ENCODE results near the gene DCC.

Gene DCC

DNA sequence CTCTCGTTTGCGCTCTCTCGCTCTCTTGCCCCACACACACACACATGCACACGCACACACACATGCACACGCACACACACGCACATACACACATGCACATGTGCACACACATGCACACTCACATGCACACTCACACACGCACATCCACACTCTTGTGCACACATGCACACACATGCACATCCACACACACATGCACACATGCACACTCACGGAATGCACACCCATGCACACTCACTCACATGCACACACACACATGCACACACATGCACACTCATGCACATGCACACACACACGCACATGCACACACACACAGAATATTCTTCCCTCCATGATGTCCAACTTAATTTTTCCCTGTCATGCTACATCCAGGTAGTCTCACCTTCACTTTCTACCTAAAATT, 360.1 kb downstream of the DCC start:
- no peak for DNase-seq (ENCODE audit: low read depth in 2 of 2)

DNA sequence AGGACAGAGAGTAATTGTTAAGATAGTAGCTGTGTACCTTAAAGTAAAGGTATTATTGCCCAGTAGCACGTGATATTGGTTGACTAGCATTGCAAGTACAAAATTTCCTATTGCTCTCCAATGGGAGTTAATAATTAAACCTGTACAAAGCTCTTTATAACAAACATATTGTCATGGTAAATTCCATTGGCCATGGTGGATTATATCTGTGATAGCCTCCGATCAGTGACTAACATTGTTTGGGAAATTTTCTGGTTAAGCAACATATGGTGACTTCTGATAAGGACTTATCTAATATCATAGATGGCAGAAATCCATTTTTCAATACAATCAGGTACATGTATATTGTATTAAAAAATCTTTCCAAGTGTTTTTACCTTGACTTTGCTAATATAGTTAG, 360.8 kb downstream of the DCC start:
- no peak for DNase-seq (ENCODE audit: low read depth in 2 of 2)

DNA sequence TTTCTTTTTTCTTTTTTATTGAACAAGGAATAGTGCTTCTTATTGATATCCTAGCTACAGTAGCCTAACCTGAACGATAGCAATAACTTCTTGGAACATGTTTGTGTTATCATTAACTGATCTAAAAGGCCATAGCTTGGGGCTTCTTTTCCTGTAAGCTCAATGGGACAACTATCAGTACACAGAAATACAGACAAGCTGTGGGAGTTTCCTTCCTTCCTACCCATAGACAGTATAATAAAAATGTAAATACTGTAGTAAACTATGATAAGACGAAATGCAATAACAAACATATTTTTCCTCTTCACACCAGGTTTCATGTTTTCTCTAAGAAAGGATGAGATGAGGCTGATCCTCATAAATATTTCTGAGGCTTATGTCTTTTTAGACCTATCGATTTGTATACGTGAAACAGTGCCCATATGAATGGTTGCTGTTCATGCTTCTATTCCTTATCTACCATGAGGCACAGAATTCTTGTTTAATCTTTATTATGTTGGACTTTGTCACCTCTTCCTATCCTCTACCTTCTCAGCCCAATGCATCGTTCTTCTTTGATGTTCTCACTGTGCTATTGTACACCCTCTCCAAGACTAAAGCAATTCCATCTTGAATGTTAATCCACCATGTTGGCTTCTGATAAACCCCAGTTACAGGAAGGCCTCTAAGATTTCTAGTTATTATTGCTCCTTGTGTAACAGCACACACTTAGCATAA, 361.4 kb downstream of the DCC start:
- DNase-seq (ENCODE audit: low read depth in 2 of 2) = no peak

DNA sequence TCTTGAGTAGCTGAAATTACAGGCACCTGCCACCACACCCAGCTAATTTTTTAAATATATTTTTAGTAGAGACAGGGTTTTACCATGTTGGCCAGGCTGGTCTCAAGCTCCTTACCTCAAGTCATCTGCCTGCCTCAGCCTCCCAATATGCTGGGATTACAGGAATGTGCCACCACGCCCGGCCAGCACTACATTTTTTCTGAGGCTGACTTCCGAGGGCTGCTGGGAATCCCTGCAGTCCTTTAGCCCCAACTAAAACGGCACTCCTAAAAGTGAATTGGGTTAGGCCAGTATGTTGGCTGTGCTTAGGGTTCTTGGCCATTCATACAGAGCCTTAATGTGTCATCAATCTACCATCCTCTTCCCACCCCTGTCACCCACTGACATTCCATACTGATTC, 375.4 kb downstream of the DCC start:
- no peak for DNase-seq (ENCODE audit: low read depth in 2 of 2)

DNA sequence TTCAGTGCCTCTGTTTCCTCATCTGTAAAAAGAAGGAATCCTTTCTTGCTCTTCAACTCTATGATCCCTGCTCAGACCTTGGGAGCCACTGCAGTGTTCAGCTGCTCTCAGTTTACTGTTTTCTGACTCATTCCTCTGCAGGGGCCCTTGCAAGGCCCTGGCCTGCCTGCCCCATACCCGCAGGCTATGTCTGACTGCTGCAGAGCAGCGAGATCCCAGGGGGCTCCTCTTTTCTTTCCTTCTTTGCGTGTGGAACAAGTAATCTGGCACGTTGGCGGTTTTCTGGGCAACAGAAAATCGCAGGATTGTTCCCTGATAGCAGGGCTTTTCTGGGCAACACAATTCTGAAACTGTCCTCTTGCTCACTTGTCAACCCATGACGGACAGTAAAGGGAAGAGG, 376.0 kb downstream of the DCC start:
- no peak for DNase-seq (ENCODE audit: low read depth in 2 of 2)

DNA sequence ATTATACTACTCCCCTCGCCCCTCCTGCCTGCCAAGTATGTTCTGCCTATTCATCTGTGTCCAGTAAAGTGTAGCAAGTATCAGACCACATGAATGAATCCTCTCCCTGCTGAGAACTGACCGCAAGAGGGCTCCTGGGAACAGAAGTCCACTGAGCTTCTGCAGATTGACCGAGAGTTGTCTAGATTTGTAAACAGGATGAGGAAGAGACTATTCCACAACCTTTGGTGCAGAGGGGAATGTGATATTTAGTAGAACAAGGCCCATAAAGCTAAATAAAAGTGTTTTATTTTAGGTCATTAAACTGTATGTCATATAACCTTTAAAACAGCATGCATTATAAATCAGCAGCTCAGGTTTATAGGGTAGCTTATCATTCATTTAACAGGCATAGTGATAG, 377.0 kb downstream of the DCC start:
- DNase-seq (ENCODE audit: low read depth in 2 of 2) = no peak

DNA sequence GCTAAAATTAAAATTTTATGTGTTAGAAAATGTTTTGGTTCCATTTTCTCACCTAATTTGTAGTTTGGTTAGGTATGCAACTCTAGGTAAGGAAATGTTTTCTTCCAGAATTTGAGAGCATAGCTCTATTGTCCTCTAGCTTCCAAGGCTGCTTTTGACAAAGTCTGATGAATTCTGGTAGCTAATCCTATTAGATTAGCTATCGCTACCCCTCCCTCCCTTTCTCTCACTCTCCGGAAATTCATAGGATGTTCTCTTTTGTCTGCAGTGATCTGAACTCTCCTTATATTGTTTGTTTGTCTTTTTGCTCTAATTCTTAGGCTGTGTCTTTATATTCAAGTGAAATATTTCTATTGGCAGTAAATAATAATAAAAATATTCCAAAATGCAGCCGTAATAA, 382.9 kb downstream of the DCC start:
- no peak for DNase-seq (ENCODE audit: low read depth in 2 of 2)

DNA sequence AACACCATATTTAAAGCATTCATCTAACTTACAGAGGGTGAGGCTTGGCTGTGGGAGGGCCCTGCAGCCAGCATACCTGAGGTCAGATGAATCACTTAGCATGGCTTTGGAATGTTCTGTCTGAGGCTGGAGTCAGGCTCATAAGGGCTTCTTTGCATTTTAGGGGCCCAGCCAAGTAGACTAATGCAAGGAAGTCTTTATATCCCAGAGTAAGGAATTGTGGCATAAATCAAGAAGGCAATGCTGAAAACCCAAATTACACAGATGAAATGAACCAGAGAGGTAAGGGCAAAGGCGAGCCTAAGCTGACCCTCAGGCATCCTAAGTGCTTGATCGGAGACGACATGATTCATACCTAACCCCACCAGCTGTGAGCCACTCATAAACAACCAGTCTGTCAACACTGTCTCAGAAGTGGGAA, 383.6 kb downstream of the DCC start:
- no peak for DNase-seq (ENCODE audit: low read depth in 2 of 2)

DNA sequence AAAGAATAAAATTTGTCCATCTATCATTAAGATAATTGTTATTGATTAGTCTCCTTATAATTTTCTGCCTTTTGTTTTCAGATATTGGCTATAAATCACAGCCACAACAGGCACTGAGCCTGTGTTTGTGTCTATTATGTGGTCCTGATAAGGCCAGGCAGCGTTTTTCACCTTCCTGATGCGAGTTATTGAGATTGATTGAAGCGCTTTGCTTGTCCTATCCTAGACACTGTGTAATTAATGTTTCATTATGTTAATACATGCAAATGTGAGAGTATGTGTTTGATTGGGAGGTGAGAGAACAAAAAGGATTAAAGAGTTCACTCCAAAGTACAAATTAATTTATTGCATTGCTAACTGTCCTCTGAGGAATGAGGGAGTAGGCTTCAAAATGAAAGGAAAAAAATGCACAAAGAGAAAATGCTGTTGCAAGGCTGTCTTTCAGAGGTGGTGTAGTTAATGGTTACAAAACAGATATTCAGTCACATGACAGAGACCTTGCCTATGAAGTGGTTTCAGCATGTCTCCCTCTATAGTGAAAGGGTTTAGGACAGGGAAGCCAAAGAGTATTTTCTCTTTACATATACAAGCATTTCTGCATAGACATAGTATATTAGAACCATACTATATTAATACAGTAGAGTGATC, 391.1 kb downstream of the DCC start:
- DNase-seq (ENCODE audit: low read depth in 2 of 2) = no peak

DNA sequence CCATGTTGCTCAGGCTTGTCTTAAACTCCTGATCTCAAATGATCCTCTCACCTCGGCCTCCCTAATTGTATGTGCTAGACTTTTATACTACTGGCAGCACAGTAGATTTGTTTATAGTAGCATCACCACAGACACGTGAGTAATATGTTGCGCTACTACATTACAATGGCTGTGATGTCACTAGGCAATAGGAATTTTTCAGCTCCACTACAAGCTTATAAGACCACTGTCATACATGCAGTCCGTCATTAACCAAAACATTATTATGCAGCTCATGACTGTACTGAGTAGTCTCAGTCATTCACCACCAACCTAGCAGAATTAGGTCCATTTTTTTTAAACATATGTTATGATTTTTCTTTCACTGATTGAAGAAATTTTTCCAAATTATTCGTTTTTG, 398.9 kb downstream of the DCC start:
- no peak for DNase-seq (ENCODE audit: low read depth in 2 of 2)

DNA sequence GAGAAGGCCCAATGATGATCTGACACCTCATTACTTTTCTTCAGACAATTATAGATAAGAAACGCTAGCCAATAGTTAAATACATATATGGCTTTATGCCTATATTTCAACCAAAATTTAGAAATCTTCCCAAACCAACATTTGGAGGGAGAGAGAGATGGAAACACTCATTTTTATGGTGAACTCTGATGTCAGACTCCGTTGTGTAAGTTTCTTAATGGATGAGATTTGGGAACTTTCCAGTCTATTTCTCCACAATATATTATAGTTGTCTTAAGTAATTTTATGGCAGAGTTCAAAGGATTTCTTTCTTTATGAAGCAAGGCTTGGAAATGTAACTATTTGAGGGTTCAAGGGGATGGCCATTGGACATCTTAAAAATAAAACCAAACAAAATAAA, 407.0 kb downstream of the DCC start:
- no peak for DNase-seq (ENCODE audit: low read depth in 2 of 2)

DNA sequence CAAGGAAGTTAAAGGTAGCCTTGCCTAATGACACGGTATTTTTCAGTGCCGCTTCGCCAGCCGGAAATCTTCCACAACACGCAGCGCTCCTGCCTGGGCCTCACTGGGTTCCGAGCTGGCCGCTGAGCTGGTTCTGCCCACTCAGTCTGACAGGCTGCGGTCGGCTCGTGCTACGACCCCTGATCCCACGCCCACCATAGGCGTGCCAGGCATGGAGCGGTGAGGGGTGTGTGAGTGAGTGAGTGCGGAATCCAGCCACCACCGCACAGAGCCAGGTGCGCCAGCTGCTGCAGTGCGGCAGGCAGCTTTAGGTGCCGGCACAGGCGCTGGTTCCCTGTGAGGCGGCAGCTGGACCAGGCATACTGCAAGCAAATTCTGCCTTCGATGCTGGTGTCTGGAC, 407.9 kb downstream of the DCC start:
- no peak for DNase-seq (ENCODE audit: low read depth in 2 of 2)

DNA sequence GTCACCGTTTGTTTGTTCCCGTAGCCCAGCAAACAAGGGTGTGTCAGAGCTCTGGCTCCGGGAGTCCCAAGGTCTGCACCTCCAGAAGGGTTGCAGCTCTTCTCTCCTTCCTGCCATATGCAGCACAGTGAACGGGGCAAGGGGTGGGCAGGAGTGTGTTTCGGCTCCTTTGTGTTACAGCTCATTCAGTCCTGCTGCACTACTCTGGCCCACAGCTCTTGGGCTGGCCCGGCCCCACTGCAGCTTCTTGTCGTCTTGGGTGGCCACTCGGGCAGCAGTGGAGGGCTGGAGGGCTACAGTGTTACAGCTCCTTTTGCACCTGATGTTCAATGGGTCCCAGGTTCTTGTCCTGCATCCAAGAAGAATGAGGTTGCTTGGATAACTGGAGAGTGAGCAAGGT, 408.3 kb downstream of the DCC start:
- DNase-seq (ENCODE audit: low read depth in 2 of 2) = no peak

DNA sequence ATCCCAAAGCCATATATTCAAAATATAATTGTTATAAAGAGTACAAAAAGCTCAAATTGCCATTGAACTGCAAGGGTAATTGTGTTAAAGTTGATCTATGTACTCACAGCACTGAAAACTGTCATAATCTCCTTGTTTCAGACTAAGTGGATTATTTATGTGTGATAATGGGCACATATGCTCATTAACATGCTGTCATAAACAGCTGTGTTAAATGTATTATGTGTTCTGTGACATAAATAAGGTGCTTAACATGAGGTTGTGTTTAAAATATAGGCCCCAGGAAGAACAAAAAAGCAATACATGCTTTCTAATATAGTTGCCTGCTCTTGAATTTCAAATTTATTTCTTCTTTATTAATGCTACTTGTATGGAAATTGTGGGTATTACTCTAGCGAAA, 409.5 kb downstream of the DCC start:
- DNase-seq (ENCODE audit: low read depth in 2 of 2) = no peak

DNA sequence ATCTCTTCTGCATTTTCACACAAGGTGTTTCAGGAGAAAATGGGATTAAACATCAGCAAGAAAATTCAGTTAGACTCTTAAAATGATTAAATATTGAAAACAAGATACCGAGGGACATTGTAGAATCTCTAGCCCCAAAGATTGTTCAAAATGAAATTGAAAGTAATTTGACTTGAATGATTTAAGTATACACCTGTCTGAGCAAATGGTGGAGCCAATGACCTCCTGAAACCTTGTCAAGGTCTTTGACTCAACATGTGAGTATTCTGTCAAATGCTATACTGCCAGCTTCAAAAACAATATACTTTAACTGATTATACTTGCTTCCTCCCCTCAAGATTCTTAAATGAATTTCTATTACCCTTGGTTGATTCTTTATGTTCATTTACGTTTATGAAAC, 411.0 kb downstream of the DCC start:
- DNase-seq (ENCODE audit: low read depth in 2 of 2) = no peak

DNA sequence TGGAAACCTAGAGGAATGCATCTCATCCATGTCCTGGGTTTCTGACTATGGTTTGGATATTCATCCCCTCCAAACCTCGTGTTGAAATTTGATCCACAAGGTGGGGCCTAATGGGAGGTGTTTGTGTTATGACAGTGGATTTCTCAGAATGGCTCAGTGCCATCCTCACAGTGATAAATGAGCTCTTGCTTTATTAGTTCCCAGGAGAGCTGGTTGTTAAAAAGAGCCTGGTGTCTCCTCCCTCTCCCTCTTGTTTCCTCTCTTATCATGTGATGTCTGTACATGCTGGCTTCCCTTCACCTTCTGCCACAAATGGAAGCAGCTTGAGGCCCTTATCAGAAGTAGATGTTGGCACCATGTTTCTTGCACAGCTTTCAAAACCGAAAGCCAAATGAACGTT, 424.3 kb downstream of the DCC start:
- no peak for DNase-seq (ENCODE audit: low read depth in 2 of 2)

DNA sequence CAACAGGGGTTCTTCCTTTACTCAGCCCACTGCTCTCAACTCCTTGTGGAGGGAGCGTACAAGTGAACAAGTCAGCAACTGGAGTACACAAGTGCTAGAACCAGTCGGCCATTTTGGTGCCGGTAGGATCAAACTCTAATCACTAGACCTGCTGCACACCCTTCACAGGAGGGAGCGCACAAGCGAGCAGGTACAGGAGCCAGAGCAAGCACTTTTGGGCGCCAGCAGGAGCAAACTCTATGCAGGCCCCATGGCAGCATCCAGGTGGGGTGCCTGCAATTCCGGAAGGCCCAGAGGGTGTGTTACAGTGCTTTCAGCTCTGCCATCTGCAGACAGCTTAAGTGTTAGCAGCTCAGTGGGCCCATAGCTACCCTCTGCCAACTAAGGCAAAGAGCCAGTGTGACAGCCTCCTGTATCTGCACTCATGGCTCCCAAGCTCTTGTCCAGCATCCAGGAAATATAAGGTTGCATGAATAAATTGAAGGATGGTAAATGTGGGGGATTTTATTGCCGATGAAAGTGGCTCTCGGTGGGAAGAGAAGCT, 426.1 kb downstream of the DCC start:
- no peak for DNase-seq (ENCODE audit: low read depth in 2 of 2)

DNA sequence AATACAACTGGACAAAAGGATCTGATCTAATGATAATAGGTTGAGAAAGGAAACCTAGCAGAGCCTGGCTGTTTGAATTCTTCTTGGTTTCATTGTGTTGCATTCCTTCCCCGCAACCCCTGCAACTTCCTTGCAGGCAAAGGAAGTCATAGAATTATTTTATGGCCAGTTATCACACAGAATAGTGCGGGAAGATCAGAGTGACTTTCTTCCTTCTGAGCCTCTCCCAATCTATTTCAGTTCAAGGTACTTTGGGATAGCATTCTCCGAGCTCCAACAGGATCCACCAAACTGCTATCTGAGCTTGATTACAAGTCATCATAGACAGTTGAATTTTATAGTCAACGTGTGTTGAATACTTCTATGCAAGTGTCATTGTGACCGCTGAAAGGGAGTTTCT, 441.1 kb downstream of the DCC start:
- no peak for DNase-seq (ENCODE audit: low read depth in 2 of 2)

DNA sequence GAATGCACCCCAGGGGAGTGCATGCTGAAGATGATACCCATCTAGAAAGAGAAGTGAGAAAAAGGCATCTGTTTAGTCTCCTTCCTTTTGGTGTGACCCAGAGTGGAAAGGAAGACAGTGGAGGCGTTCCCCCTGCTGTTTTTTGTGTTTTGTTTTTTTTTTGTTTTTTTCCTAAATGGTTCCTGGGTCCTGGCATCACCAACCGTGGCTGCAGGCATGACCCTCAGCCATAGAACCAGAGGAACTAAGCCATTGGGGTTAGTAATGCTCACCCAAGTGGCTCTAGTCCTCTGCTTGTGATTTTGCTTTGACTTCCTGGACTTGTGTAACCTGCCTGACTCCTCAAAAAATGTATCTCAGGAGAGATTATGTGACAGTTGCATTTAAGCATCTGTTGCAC, 451.3 kb downstream of the DCC start:
- DNase-seq (ENCODE audit: low read depth in 2 of 2) = no peak

DNA sequence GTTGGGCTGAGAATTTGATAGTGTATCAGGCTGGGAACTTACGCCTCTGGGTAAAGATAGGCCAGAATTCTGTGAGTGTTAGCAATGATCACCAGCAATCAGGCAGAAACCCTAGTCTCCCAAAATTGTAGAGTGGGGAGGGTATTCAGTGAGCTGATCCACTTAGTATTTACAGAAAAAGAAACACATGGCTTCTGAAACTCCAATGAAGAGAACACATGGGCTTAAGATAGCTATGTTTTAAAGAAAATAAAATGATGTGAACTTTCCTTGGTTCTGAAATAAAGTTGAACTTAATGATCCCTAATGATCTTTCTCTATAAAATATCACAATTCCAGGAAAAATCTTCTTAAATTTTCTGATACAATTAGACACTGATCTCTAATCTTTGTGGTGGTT, 472.8 kb downstream of the DCC start:
- DNase-seq (ENCODE audit: low read depth in 2 of 2) = no peak

DNA sequence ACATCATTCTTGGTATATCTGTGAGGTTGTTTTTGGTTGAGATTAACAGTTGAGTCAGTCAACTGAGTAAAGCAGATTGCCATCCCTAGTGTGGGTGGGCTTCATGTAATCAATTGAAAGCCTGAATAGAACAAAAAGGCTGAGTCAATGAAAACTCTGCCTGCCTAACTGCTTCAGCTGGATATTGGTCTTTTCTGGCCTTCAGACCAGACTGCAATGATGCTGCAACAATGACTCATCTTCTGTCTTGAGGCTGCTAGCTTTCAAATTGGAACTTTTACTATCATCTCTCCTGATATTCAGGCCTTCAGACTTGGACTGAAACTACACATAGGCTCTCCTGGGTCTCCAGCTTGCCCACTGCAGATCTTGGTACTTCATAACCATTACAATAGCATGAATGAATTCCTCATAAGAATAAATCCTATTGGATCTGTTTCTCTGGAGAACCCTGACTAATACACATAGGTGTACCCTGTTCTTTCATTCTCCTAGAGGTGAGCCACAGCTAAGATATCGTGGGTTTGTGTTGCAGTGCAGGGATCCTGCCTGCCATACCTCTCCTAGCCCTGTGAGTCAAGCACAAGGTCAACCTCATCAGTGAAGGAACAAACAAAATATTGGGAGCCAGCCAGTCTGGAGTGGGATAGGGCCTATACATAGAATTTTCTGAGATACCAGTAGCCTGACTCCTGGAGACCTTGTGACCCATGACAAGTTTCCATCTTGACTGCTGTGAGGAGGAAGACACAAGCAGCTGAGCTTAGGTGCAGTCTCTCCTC, 473.8 kb downstream of the DCC start:
- DNase-seq (ENCODE audit: low read depth in 2 of 2) = no peak

DNA sequence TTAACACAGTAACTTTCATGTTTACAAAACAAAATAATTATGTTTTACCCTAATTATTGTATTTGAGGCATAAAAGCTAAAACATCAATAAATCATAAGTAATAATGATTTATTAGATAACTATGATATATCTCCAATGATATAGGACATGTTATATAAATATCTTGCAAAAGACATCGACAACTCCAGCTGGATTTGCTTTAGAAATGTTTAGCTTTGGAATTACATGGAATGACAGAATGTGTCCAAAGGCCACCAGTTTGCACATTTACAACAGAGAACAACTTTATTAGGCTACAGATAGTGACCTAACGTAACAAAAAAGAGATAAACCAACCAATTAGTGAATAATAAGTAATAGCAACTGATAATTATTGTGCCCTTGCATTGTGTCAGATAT, 475.7 kb downstream of the DCC start:
- DNase-seq (ENCODE audit: low read depth in 2 of 2) = no peak

DNA sequence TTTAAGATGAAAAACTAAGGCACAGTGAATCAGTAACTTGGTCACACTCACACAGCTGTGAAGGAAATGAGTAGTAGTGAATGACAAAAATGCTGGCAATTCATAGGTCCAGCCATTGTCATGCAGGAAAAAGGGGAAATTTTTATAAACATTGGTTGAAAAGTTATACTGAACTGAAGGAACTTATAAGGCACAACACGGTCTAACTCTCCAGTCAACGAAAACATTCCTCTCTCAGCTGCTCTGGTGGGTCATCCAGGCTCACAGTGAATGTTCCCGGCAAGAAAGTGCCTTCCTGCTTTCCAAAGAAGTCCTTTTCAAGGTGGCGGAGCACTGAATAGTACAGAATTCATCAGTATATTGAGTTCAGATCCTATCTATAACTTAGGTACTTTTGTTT, 476.1 kb downstream of the DCC start:
- no peak for DNase-seq (ENCODE audit: low read depth in 2 of 2)

Measured in activated CD8-positive, alpha-beta memory T cell treated with anti-CD3 and anti-CD28 coated beads for 4 hours (primary cell).